K562 (cell line): ENCODE data around the gene POLR1H. TPM values are rescaled to one million over a fixed set of nuclear protein-coding genes. Genes with fewer than 3 reads are reported as not detected.
A peak's percentile ranks its signal among the peaks of the same experiment; 100 is the strongest.

Experiments used
- BCOR ChIP-seq: fragments of 450-650 bp; IDR thresholded peaks from 2 replicates; pipeline ENCODE4 v1.6.1; 2016
- EHMT2 ChIP-seq: fragments of 450-650 bp; IDR thresholded peaks from 2 replicates; pipeline ENCODE4 v1.6.1; 2018; ENCODE audit warnings: antibody characterized with exemption
- FOXJ2 ChIP-seq: fragments of 200-800 bp; sonication (Bioruptor generic); IDR thresholded peaks from 2 replicates; pipeline ENCODE4 v1.6.1; 2016; ENCODE audit warnings: missing genetic modification characterization, missing compliant biosample characterization
- HDGF ChIP-seq: fragments of 450-650 bp; IDR thresholded peaks from 2 replicates; pipeline ENCODE4 v1.6.1; 2016
- LCOR ChIP-seq: sonication (generic); formaldehyde crosslinking; IDR thresholded peaks from 2 replicates; pipeline ENCODE4 v1.8.0; 2022; ENCODE audit warnings: mild to moderate bottlenecking, missing genetic modification reagents
- MCM3 ChIP-seq: fragments of 450-650 bp; IDR thresholded peaks from 2 replicates; pipeline ENCODE4 v1.6.1; 2016
- MCM5 ChIP-seq: fragments of 450-650 bp; IDR thresholded peaks from 2 replicates; pipeline ENCODE4 v1.6.1; 2016; ENCODE audit warnings: low read depth
- MTA2 ChIP-seq: fragments of 450-650 bp; IDR thresholded peaks from 2 replicates; pipeline ENCODE4 v1.6.1; 2016; ENCODE audit warnings: low read depth
- NCOR1 ChIP-seq: fragments of 450-650 bp; IDR thresholded peaks from 2 replicates; pipeline ENCODE4 v1.6.1; 2016; ENCODE audit warnings: mild to moderate bottlenecking, moderate library complexity
- PTRF ChIP-seq: fragments of 450-650 bp; IDR thresholded peaks from 2 replicates; pipeline ENCODE4 v1.6.1; 2016; ENCODE audit warnings: mild to moderate bottlenecking, missing genetic modification characterization, missing compliant biosample characterization
- SLC30A9 ChIP-seq: fragments of 250-450 bp; sonication (Bioruptor Pico); IDR thresholded peaks from 2 replicates; pipeline ENCODE4 v1.8.0; 2022; ENCODE audit warnings: mild to moderate bottlenecking, moderate library complexity
- SNIP1 ChIP-seq: fragments of 450-650 bp; IDR thresholded peaks from 2 replicates; pipeline ENCODE4 v1.7.1; 2017; ENCODE audit warnings: low read depth, mild to moderate bottlenecking
- TAF9B ChIP-seq: fragments of 450-650 bp; IDR thresholded peaks from 2 replicates; pipeline ENCODE4 v1.6.1; 2018; ENCODE audit warnings: mild to moderate bottlenecking; ENCODE audit not compliant: partially characterized antibody
- ZC3H11A ChIP-seq: IDR thresholded peaks from 2 replicates; pipeline ENCODE4 v1.6.1; 2012; ENCODE audit warnings: low read depth, low read length, improper control_type of control experiment
- ZNF143 ChIP-seq: sonication (generic); formaldehyde crosslinking; IDR thresholded peaks from 2 replicates; pipeline ENCODE4 v1.9.0; 2022; ENCODE audit warnings: mild to moderate bottlenecking, missing genetic modification reagents
- ZNF24 ChIP-seq: fragments of 450-650 bp; IDR thresholded peaks from 2 replicates; pipeline ENCODE4 v1.6.1; 2016
- ZNF324 ChIP-seq: fragments of 250-450 bp; sonication (Bioruptor Pico); IDR thresholded peaks from 2 replicates; pipeline ENCODE4 v1.4.0; 2020; ENCODE audit warnings: mild to moderate bottlenecking
- ZNF668 ChIP-seq: fragments of 250-450 bp; sonication (Bioruptor Pico); IDR thresholded peaks from 2 replicates; pipeline ENCODE4 v1.8.0; 2022; ENCODE audit warnings: mild to moderate bottlenecking, inconsistent platforms
- ZNF717 ChIP-seq: fragments of 250-450 bp; sonication (Bioruptor Pico); IDR thresholded peaks from 2 replicates; pipeline ENCODE4 v1.5.0; 2021
- ZNF76 ChIP-seq: fragments of 250-450 bp; sonication (Bioruptor Pico); IDR thresholded peaks from 2 replicates; pipeline ENCODE4 v1.4.0; 2020; ENCODE audit warnings: mild to moderate bottlenecking, moderate library complexity, borderline replicate concordance
- polyA plus RNA-seq, 8 experiments: library from polyadenylated mRNA; depleted of rRNA in 4 of 8; stranded (reverse) in 5 of 8; unstranded in 3 of 8; fragments of >200 nt; fragmentation: Nextera tagmentation in 2 of 8; fragmentation: Illumina TruSeq in 1 of 8; extraction: Ambion mirVana in 2 of 8; extraction: Trizol in 1 of 8; gene quantifications; 2 replicates each; pipeline versions ENCODE4 v1.2.1 to v1.2.3, GENCODE V29; 2011 to 2014; ENCODE audit warnings: inconsistent platforms in 1 of 8, missing spikeins in 1 of 8
- total RNA-seq, 7 experiments: library from RNA; depleted of rRNA in 6 of 7; stranded (reverse); fragments of >200 nt in 6 of 7; fragmentation: Illumina TruSeq in 2 of 7; extraction: Trizol in 2 of 7; gene quantifications; 2 replicates each; pipeline versions ENCODE4 v1.2.1 to v1.2.3, GENCODE V29; 2011 to 2021; ENCODE audit warnings: low replicate concordance in 1 of 7
- TF ChIP-seq, protein P1 (sequence below): sonication (generic); formaldehyde crosslinking; IDR thresholded peaks from 2 replicates; pipeline ENCODE4 v1.8.1; 2022; ENCODE audit warnings: missing genetic modification reagents
- TF ChIP-seq, protein P2 (sequence below): sonication (generic); formaldehyde crosslinking; IDR thresholded peaks from 2 replicates; pipeline ENCODE4 v1.8.0; 2022; ENCODE audit warnings: missing genetic modification reagents, mild to moderate bottlenecking, borderline replicate concordance
- TF ChIP-seq, protein P3 (sequence below): fragments of 450-650 bp; formaldehyde crosslinking; IDR thresholded peaks from 2 replicates; pipeline ENCODE4 v1.4.0; 2020; ENCODE audit warnings: mild to moderate bottlenecking, moderate library complexity
- TF ChIP-seq, protein P4 (sequence below): fragments of 250-450 bp; sonication (Bioruptor Pico); IDR thresholded peaks from 2 replicates; pipeline ENCODE4 v1.8.0; 2022; ENCODE audit warnings: inconsistent platforms, mild to moderate bottlenecking, moderate library complexity, borderline replicate concordance
- TF ChIP-seq, protein P5 (sequence below): sonication (generic); formaldehyde crosslinking; IDR thresholded peaks from 2 replicates; pipeline ENCODE4 v1.9.0; 2022; ENCODE audit warnings: mild to moderate bottlenecking, missing genetic modification reagents

The POLR1H gene
- total and polyA plus RNA-seq, 9 of the 15 experiments (the other 6 are each of a cell fraction or from before 2014, with no cell fraction given) = 92.2 to 333 (median 143) TPM

DNA sequence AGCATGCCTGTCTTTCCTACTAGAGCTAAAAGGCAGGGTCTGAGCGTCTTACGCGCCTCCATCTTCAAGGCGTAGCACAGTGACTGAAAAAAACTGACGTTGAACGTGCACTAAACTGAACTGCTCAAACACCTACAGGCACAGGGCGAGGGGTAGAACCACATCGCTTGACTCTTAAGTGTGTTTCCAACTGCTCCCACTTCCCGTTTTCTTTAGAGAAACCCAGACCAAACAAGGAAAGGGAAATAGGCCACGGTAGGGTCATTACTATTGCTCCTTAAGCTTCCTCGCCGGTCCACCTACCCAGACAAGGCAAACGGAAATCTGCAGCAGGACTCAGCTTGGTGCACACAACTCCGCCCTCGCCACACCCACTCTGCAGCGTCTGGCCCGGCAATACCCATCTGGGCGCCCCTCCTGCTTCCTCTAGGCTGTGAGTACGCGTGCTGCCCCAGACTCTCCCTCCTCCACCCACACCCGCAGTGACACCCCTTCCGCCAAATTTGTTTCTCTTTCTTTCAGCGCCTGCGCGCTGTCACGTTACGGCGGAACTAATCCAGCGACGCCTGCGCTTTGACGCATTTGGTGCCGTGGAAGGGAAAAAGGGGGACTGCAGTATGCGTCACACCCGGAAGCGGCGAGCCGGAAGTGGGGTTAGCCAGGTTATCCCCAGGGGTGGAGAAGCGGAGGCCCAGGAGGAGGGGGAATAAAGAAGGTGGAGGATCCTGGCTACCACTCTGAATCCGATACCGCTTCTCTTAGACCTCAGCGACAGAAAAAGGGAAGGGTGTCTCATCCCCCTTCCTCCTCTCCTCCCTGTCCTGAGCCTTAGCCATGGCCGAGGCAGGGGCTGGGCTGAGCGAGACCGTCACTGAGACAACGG lies 5.8 kb downstream of the POLR1H start, which contains the start of gene PPP1R11 (continued):
- TF ChIP-seq ZNF668 (CRISPR knock-in tag) (no peak), MCM5 (no peak), SLC30A9 (CRISPR knock-in tag) (no peak), BCOR (no peak), ZNF143 (CRISPR knock-in tag) (no peak), PTRF (tag) (no peak), NCOR1 (peak; percentile 38), ZNF324 (CRISPR knock-in tag) (no peak), FOXJ2 (tag) (no peak), ZNF24 (0 out of 2 replicates have a peak, but pooled peaks have one; percentile 19), TAF9B (peak; percentile 85), EHMT2 (no peak), HDGF (no peak), LCOR (CRISPR knock-in tag) (peak; percentile 95; the same call in 1 of the 2 replicates), SNIP1 (no peak), ZC3H11A (no peak; the same call in 1 of the 2 replicates), ZNF76 (no peak), ZNF717 (CRISPR knock-in tag) (no peak), MCM3 (no peak), MTA2 (no peak)
- TF ChIP-seq, protein P1, sequence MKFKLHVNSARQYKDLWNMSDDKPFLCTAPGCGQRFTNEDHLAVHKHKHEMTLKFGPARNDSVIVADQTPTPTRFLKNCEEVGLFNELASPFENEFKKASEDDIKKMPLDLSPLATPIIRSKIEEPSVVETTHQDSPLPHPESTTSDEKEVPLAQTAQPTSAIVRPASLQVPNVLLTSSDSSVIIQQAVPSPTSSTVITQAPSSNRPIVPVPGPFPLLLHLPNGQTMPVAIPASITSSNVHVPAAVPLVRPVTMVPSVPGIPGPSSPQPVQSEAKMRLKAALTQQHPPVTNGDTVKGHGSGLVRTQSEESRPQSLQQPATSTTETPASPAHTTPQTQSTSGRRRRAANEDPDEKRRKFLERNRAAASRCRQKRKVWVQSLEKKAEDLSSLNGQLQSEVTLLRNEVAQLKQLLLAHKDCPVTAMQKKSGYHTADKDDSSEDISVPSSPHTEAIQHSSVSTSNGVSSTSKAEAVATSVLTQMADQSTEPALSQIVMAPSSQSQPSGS (CRISPR knock-in tag) = no peak
- TF ChIP-seq, protein P2, sequence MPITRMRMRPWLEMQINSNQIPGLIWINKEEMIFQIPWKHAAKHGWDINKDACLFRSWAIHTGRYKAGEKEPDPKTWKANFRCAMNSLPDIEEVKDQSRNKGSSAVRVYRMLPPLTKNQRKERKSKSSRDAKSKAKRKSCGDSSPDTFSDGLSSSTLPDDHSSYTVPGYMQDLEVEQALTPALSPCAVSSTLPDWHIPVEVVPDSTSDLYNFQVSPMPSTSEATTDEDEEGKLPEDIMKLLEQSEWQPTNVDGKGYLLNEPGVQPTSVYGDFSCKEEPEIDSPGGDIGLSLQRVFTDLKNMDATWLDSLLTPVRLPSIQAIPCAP (CRISPR knock-in tag) = no peak
- TF ChIP-seq, protein P3, sequence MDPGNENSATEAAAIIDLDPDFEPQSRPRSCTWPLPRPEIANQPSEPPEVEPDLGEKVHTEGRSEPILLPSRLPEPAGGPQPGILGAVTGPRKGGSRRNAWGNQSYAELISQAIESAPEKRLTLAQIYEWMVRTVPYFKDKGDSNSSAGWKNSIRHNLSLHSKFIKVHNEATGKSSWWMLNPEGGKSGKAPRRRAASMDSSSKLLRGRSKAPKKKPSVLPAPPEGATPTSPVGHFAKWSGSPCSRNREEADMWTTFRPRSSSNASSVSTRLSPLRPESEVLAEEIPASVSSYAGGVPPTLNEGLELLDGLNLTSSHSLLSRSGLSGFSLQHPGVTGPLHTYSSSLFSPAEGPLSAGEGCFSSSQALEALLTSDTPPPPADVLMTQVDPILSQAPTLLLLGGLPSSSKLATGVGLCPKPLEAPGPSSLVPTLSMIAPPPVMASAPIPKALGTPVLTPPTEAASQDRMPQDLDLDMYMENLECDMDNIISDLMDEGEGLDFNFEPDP (CRISPR knock-in tag) = no peak
- TF ChIP-seq, protein P4, sequence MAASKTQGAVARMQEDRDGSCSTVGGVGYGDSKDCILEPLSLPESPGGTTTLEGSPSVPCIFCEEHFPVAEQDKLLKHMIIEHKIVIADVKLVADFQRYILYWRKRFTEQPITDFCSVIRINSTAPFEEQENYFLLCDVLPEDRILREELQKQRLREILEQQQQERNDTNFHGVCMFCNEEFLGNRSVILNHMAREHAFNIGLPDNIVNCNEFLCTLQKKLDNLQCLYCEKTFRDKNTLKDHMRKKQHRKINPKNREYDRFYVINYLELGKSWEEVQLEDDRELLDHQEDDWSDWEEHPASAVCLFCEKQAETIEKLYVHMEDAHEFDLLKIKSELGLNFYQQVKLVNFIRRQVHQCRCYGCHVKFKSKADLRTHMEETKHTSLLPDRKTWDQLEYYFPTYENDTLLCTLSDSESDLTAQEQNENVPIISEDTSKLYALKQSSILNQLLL (CRISPR knock-in tag) = no peak
- TF ChIP-seq, protein P5, sequence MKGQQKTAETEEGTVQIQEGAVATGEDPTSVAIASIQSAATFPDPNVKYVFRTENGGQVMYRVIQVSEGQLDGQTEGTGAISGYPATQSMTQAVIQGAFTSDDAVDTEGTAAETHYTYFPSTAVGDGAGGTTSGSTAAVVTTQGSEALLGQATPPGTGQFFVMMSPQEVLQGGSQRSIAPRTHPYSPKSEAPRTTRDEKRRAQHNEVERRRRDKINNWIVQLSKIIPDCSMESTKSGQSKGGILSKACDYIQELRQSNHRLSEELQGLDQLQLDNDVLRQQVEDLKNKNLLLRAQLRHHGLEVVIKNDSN (CRISPR knock-in tag) = peak; percentile 40; the same call in 1 of the 2 replicates
